Mesenchymal stem cell (in vitro differentiated cells and primary cell): ENCODE data around the gene MYO10.

Source experiments
- DNase-seq: peaks from one replicate; pipeline ENCODE4 v3.0.0-alpha.2; 2013
- H2AFZ ChIP-seq: one replicate; pipeline ENCODE4 v1.6.1; 2013; ENCODE audit warnings: low read depth, mild to moderate bottlenecking, control low read depth, inconsistent platforms, low read length, moderate library complexity
- H2AK5ac ChIP-seq: 2 replicates; pipeline ENCODE4 v1.6.1; 2013; ENCODE audit warnings: low read length, moderate library complexity, mild to moderate bottlenecking, inconsistent platforms; ENCODE audit not compliant: severe bottlenecking
- H2BK120ac ChIP-seq: one replicate; pipeline ENCODE4 v1.6.1; 2013; ENCODE audit warnings: low read depth, mild to moderate bottlenecking, inconsistent platforms, low read length, moderate library complexity
- H2BK12ac ChIP-seq, 2 experiments: one replicate each; pipeline ENCODE4 v1.6.1; 2013; ENCODE audit warnings: inconsistent platforms in 2 of 2, low read length in 2 of 2, mild to moderate bottlenecking in 2 of 2, moderate library complexity in 2 of 2, control low read depth in 1 of 2
- H2BK15ac ChIP-seq: one replicate; pipeline ENCODE4 v1.6.1; 2013; ENCODE audit warnings: mild to moderate bottlenecking, low read depth, inconsistent platforms; ENCODE audit not compliant: poor library complexity, severe bottlenecking
- H2BK5ac ChIP-seq: 2 replicates; pipeline ENCODE4 v1.6.1; 2013; ENCODE audit warnings: low read depth, mild to moderate bottlenecking, low read length, control low read depth, inconsistent platforms; ENCODE audit not compliant: poor library complexity, severe bottlenecking
- H3K14ac ChIP-seq, 2 experiments: one replicate each; pipeline ENCODE4 v1.6.1; 2013; ENCODE audit warnings: inconsistent platforms in 2 of 2, low read length in 2 of 2, control low read depth in 1 of 2, mild to moderate bottlenecking in 1 of 2, moderate library complexity in 1 of 2
- H3K18ac ChIP-seq, 2 experiments: one replicate each; pipeline ENCODE4 v1.6.1; 2013; ENCODE audit warnings: inconsistent platforms in 2 of 2, low read length in 2 of 2, control low read depth in 1 of 2, low read depth in 1 of 2, mild to moderate bottlenecking in 1 of 2
- H3K23ac ChIP-seq, 2 experiments: one replicate each; pipeline ENCODE4 v1.6.1; 2013; ENCODE audit warnings: inconsistent platforms in 2 of 2, low read length in 2 of 2, mild to moderate bottlenecking in 2 of 2, moderate library complexity in 2 of 2, control low read depth in 1 of 2
- H3K27ac ChIP-seq: 2 replicates; pipeline ENCODE4 v1.5.1; 2013; ENCODE audit warnings: mild to moderate bottlenecking, moderate library complexity, low read length, control low read depth, inconsistent platforms; ENCODE audit not compliant: poor library complexity, severe bottlenecking
- H3K27me3 ChIP-seq, 2 experiments: 2 replicates each; pipeline versions ENCODE4 v1.6.1 to v1.7.0; 2013; ENCODE audit warnings: low read length in 2 of 2, mild to moderate bottlenecking in 2 of 2, moderate library complexity in 2 of 2, control low read depth in 1 of 2, inconsistent platforms in 1 of 2; ENCODE audit not compliant: control insufficient read depth in 1 of 2, insufficient read depth in 1 of 2
- H3K36me3 ChIP-seq, 2 experiments: 2 replicates each; pipeline versions ENCODE4 v1.6.1 to v1.7.0; 2013; ENCODE audit warnings: low read length in 2 of 2, control low read depth in 1 of 2, inconsistent platforms in 1 of 2, low read depth in 1 of 2, mild to moderate bottlenecking in 1 of 2; ENCODE audit not compliant: insufficient read depth in 2 of 2, control insufficient read depth in 1 of 2
- H3K4ac ChIP-seq, 2 experiments: one replicate each; pipeline ENCODE4 v1.6.1; 2013; ENCODE audit warnings: inconsistent platforms in 2 of 2, low read length in 2 of 2, mild to moderate bottlenecking in 2 of 2, moderate library complexity in 2 of 2, control low read depth in 1 of 2, low read depth in 1 of 2
- H3K4me1 ChIP-seq: 2 replicates; pipeline ENCODE4 v1.6.1; 2013; ENCODE audit warnings: low read depth, low read length, control low read depth; ENCODE audit not compliant: control insufficient read depth, insufficient read depth
- H3K4me2 ChIP-seq: 2 replicates; pipeline ENCODE4 v1.6.1; 2013; ENCODE audit warnings: low read length, mild to moderate bottlenecking, inconsistent platforms; ENCODE audit not compliant: poor library complexity, severe bottlenecking
- H3K4me3 ChIP-seq, 2 experiments: 2 replicates each; pipeline versions ENCODE4 v1.5.1 to v1.7.0; 2013; ENCODE audit warnings: low read length in 2 of 2, mild to moderate bottlenecking in 2 of 2, control low read depth in 1 of 2, low read depth in 1 of 2; ENCODE audit not compliant: insufficient read depth in 1 of 2
- H3K79me1 ChIP-seq: replicated peaks from 2 replicates; pipeline ENCODE4 v1.6.1; 2013; ENCODE audit warnings: mild to moderate bottlenecking, control low read depth, low read length, inconsistent platforms; ENCODE audit not compliant: poor library complexity, severe bottlenecking
- H3K9ac ChIP-seq: 2 replicates; pipeline ENCODE4 v1.7.0; 2013; ENCODE audit warnings: mild to moderate bottlenecking, low read length, moderate library complexity
- H3K9me3 ChIP-seq: 2 replicates; pipeline ENCODE4 v1.7.0; 2013; ENCODE audit warnings: mild to moderate bottlenecking, low read length; ENCODE audit not compliant: control insufficient read depth
- H4K8ac ChIP-seq: one replicate; pipeline ENCODE4 v1.6.1; 2013; ENCODE audit warnings: inconsistent platforms, mild to moderate bottlenecking, low read length, moderate library complexity
- H4K91ac ChIP-seq: one replicate; pipeline ENCODE4 v1.6.1; 2013; ENCODE audit warnings: mild to moderate bottlenecking, low read length, inconsistent platforms
- WGBS: methylation state at CpG from one replicate; pipeline ENCODE4 v1.1.7; 2013; ENCODE audit warnings: mixed read lengths; 5-methylcytosine and 5-hydroxymethylcytosine counted together

The MYO10 gene

DNA sequence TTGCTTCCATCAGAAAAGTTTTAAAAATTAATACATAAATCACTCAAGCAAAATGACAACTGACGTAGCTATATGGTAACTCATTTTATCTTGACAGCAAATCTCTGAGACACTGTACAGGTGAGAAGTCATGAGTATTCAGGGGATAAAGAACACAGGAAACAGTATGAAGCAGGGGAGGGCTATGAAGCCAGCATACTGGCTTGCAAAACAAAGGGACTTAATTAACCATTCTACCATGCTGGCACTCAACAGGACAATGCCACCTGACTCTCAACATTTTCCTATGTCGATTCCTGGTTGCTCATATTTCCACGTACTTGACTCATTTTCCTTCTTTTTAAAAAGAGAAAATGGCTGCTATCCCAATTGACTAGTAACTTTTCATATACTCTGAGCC, 167.9 kb downstream of the MYO10 start:
- WGBS = 100% methylated on average over 2 of the region's 3 CpGs

GRCh38 chr5:16763211-16763610, 172.9 kb downstream of the MYO10 start:
- H3K4me2 ChIP-seq = no peak overlapping the region
- DNase-seq = no peak
- H2BK5ac ChIP-seq = no peak overlapping the region
- no peak overlapping the region for H3K23ac ChIP-seq
- H2BK120ac ChIP-seq = no peak overlapping the region
- H2AFZ ChIP-seq = no peak overlapping the region
- H2BK12ac ChIP-seq = no peak overlapping the region
- peaks cover 36% of the 10 kb centered on the region in 2 experiments for H3K36me3 ChIP-seq
- 98% methylated on average over 5 of the region's 5 CpGs for WGBS
- no peaks in the 10 kb centered on the region for H3K4me1 ChIP-seq
- H4K91ac ChIP-seq = no peak overlapping the region
- H3K9ac ChIP-seq = no peak overlapping the region
- H4K8ac ChIP-seq = no peak overlapping the region
- H3K14ac ChIP-seq = no peak overlapping the region
- no peak overlapping the region for H3K27ac ChIP-seq
- peaks cover 2% of the 10 kb centered on the region for H3K79me1 ChIP-seq
- no peaks in the 10 kb centered on the region for H3K9me3 ChIP-seq
- no peak overlapping the region for H2AK5ac ChIP-seq
- H3K18ac ChIP-seq = no peak overlapping the region
- H2BK15ac ChIP-seq = no peak overlapping the region
- no peaks in the 10 kb centered on the region for H3K27me3 ChIP-seq
- H3K4ac ChIP-seq = no peak overlapping the region
- no peak overlapping the region for H3K4me3 ChIP-seq

More for the DNA sequence above, 167.9 kb downstream of the MYO10 start:
- Histone ChIP-seq H3K9me3 (no peaks in the 10 kb centered on the region), H3K4me3 (no peak overlapping the region), H3K4ac (no peak overlapping the region), H2BK5ac (no peak overlapping the region), H2AK5ac (no peak overlapping the region), H2BK12ac (no peak overlapping the region), H3K27ac (no peak overlapping the region), H4K8ac (no peak overlapping the region), H2BK15ac (no peak overlapping the region), H3K4me1 (no peaks in the 10 kb centered on the region), H3K9ac (no peak overlapping the region), H3K18ac (no peak overlapping the region), H2BK120ac (no peak overlapping the region), H3K23ac (no peak overlapping the region), H3K79me1 (peaks cover 13% of the 10 kb centered on the region), H3K36me3 (peaks cover 17 to 25% of the 10 kb centered on the region in 2 experiments), H3K27me3 (no peaks in the 10 kb centered on the region), H4K91ac (no peak overlapping the region), H2AFZ (no peak overlapping the region), H3K4me2 (no peak overlapping the region), H3K14ac (no peak overlapping the region)
- DNase-seq = no peak

DNA sequence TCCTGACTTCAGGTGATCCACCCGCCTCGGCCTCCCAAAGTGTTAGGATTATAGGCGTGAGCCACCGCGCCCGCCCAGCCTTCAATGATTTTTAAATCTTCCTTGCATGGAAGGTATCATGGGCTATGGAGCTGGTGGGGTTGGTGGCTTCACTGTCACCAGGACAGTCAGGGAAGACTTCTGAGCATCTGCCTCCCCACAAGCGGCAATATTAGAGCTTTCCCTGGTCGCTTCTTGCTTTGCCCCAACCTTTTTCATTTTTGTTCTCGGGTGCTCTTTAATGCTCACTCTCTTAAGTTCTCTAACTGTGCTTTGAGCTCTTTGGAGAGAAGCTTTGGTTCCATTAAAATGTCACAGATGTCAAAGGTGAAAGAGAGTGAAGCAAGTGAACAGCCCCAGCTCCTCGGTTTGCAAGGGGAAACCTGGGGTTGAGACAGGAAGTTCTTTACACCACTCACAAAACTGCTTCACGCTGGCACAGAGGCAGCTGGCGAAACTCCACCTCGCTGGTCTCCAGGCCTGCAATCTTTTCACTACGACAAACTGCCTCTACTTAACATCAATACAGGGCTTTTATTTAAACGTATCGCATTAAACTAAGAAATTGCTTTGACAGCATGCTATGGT, 176.8 kb downstream of the MYO10 start:
- no peak overlapping the region for H2AK5ac ChIP-seq
- H4K8ac ChIP-seq = no peak overlapping the region
- no peak overlapping the region for H3K27ac ChIP-seq
- H3K14ac ChIP-seq = no peak overlapping the region
- H2BK12ac ChIP-seq = no peak overlapping the region
- H3K4me1 ChIP-seq = no peaks in the 10 kb centered on the region
- no peak overlapping the region for H3K4me3 ChIP-seq
- H3K27me3 ChIP-seq = no peaks in the 10 kb centered on the region
- H2BK15ac ChIP-seq = no peak overlapping the region
- H3K18ac ChIP-seq = no peak overlapping the region
- peaks cover 4% of the 10 kb centered on the region for H3K79me1 ChIP-seq
- H3K36me3 ChIP-seq = peaks cover 39 to 45% of the 10 kb centered on the region in 2 experiments
- no peak overlapping the region for H3K4me2 ChIP-seq
- WGBS = 84% methylated on average over 13 of the region's 16 CpGs
- no peak overlapping the region for H2BK120ac ChIP-seq
- no peak overlapping the region for H3K23ac ChIP-seq
- no peak overlapping the region for H2AFZ ChIP-seq
- no peaks in the 10 kb centered on the region for H3K9me3 ChIP-seq
- H4K91ac ChIP-seq = no peak overlapping the region
- no peak for DNase-seq
- no peak overlapping the region for H3K4ac ChIP-seq
- H2BK5ac ChIP-seq = no peak overlapping the region
- no peak overlapping the region for H3K9ac ChIP-seq

GRCh38 chr5:16757989-16758501, 178.0 kb downstream of the MYO10 start:
- Histone ChIP-seq H3K36me3 (peaks cover 32 to 33% of the 10 kb centered on the region in 2 experiments), H3K23ac (no peak overlapping the region), H4K91ac (no peak overlapping the region), H2BK15ac (no peak overlapping the region), H3K4ac (no peak overlapping the region), H3K4me1 (no peaks in the 10 kb centered on the region), H3K4me3 (no peak overlapping the region), H3K18ac (no peak overlapping the region), H4K8ac (no peak overlapping the region), H3K9ac (no peak overlapping the region), H2BK5ac (no peak overlapping the region), H3K4me2 (no peak overlapping the region), H2BK120ac (no peak overlapping the region), H3K14ac (no peak overlapping the region), H2AK5ac (no peak overlapping the region), H3K27me3 (no peaks in the 10 kb centered on the region), H3K27ac (no peak overlapping the region), H3K9me3 (no peaks in the 10 kb centered on the region), H3K79me1 (peaks cover 4% of the 10 kb centered on the region), H2BK12ac (no peak overlapping the region), H2AFZ (no peak overlapping the region)
- DNase-seq = no peak
- WGBS = 95% methylated on average over 7 of the region's 8 CpGs
